H1 (cell line): Measurements from ENCODE around the gene DGUOK. TPM values are rescaled to one million over a fixed set of nuclear protein-coding genes. Genes with fewer than 3 reads are reported as not detected.

Source experiments
- CTCF ChIA-PET: fragments of 300-600 bp; sonication (Branson Sonifier 250); formaldehyde crosslinking; loops from one replicate; lab custom pipeline; 2021; ENCODE audit not compliant: partially characterized antibody; lab: Charles Lee
- POLR2A ChIA-PET: fragments of 300-600 bp; sonication (Branson Sonifier 250); formaldehyde crosslinking; loops from one replicate; lab custom pipeline; 2021; ENCODE audit warnings: inconsistent platforms; ENCODE audit not compliant: partially characterized antibody; lab: Charles Lee
- DNase-seq, 2 experiments: peaks; one replicate each; pipeline versions ENCODE4 v3.0.0 to v3.0.0-alpha.2; 2010 to 2022; ENCODE audit warnings: low spot score in 2 of 2, low read depth in 1 of 2, mixed read lengths in 1 of 2
- FAIRE-seq: peaks from 2 replicates; lab custom pipeline; 2011; peaks lifted over from hg19 to GRCh38; lab: Jason Lieb, UNC
- H2AFZ ChIP-seq: 2 replicates; pipeline ENCODE4 v1.8.1; 2012; ENCODE audit warnings: low read length, inconsistent platforms
- H2AK5ac ChIP-seq: 2 replicates; pipeline ENCODE4 v1.6.1; 2013; ENCODE audit warnings: low read depth, low read length
- H2BK120ac ChIP-seq: replicated peaks from 2 replicates; pipeline ENCODE3; 2013; ENCODE audit warnings: low read depth, low read length, inconsistent platforms
- H2BK12ac ChIP-seq: 2 replicates; pipeline ENCODE4 v1.6.1; 2013; ENCODE audit warnings: low read depth, low read length
- H2BK15ac ChIP-seq: 2 replicates; pipeline ENCODE4 v1.6.1; 2013; ENCODE audit warnings: low read length
- H2BK20ac ChIP-seq: 2 replicates; pipeline ENCODE4 v1.6.1; 2013; ENCODE audit warnings: low read length
- H2BK5ac ChIP-seq: 2 replicates; pipeline ENCODE4 v1.6.1; 2013; ENCODE audit warnings: low read depth, low read length
- H3K14ac ChIP-seq: 2 replicates; pipeline ENCODE4 v1.6.1; 2013; ENCODE audit warnings: inconsistent platforms; ENCODE audit not compliant: insufficient read length
- H3K18ac ChIP-seq: 2 replicates; pipeline ENCODE4 v1.6.1; 2013; ENCODE audit warnings: low read length; ENCODE audit errors: extremely low read depth
- H3K23ac ChIP-seq: 2 replicates; pipeline ENCODE4 v1.6.1; 2013; ENCODE audit warnings: inconsistent platforms; ENCODE audit not compliant: insufficient read length
- H3K23me2 ChIP-seq: 2 replicates; pipeline ENCODE4 v1.6.1; 2013; ENCODE audit warnings: low read depth, low read length
- H3K27ac ChIP-seq: 2 replicates; pipeline ENCODE4 v1.6.1; 2011; ENCODE audit warnings: low read depth, low read length, inconsistent platforms
- H3K27me3 ChIP-seq, 4 experiments: replicated peaks in 1 of 4; 1 replicate in 1 of 4; 2 replicates in 3 of 4; pipeline versions ENCODE4 v1.6.1 to v1.8.1; 2011 to 2013; ENCODE audit warnings: low read length in 3 of 4, mild to moderate bottlenecking in 3 of 4, inconsistent platforms in 2 of 4, mixed read lengths in 2 of 4, moderate library complexity in 1 of 4; ENCODE audit not compliant: control insufficient read depth in 3 of 4, insufficient read depth in 3 of 4; ENCODE audit errors: extremely low read depth in 1 of 4
- H3K36me3 ChIP-seq, 4 experiments: 2 replicates each; pipeline versions ENCODE4 v1.6.1 to v1.8.1; 2011 to 2013; ENCODE audit warnings: mild to moderate bottlenecking in 4 of 4, low read length in 3 of 4, moderate library complexity in 2 of 4, control low read depth in 1 of 4, inconsistent platforms in 1 of 4; ENCODE audit not compliant: insufficient read depth in 4 of 4, control insufficient read depth in 2 of 4
- H3K4ac ChIP-seq: replicated peaks from 2 replicates; pipeline ENCODE3; 2013; ENCODE audit warnings: low read length, low read depth, mixed read lengths, inconsistent platforms; ENCODE audit not compliant: insufficient read length
- H3K4me1 ChIP-seq, 4 experiments: replicated peaks in 1 of 4; 1 replicate in 1 of 4; 2 replicates in 3 of 4; pipeline versions ENCODE4 v1.6.1 to v1.8.1; 2011 to 2013; ENCODE audit warnings: low read length in 3 of 4, inconsistent platforms in 2 of 4, mixed read lengths in 1 of 4; ENCODE audit not compliant: insufficient read depth in 4 of 4, control insufficient read depth in 3 of 4
- H3K4me2 ChIP-seq, 2 experiments: 2 replicates each; pipeline versions ENCODE4 v1.6.1 to v1.8.1; 2011 to 2013; ENCODE audit warnings: low read depth in 2 of 2, low read length in 2 of 2, control low read depth in 1 of 2, inconsistent platforms in 1 of 2, mild to moderate bottlenecking in 1 of 2; ENCODE audit not compliant: insufficient read depth in 1 of 2
- H3K4me3 ChIP-seq, 4 experiments: fragments of 200-600, 300-600 bp in 1 of 4; sonication (generic), shearing (Covaris generic), sonication (Bioruptor Twin) in 1 of 4; 2 replicates each; pipeline versions ENCODE4 v1.5.1 to v1.8.1; 2011 to 2016; ENCODE audit warnings: low read length in 4 of 4, low read depth in 3 of 4, control low read depth in 2 of 4, inconsistent platforms in 2 of 4, mild to moderate bottlenecking in 2 of 4, mixed read lengths in 1 of 4, moderate library complexity in 1 of 4; ENCODE audit not compliant: insufficient read depth in 2 of 4; ENCODE audit errors: extremely low read depth in 1 of 4
- H3K56ac ChIP-seq: replicated peaks from 2 replicates; pipeline ENCODE3; 2013; ENCODE audit warnings: low read depth, mild to moderate bottlenecking, mixed read lengths, low read length, inconsistent platforms; ENCODE audit not compliant: insufficient read length
- H3K79me1 ChIP-seq: 2 replicates; pipeline ENCODE4 v1.6.1; 2013; ENCODE audit warnings: low read depth, low read length, control low read depth
- H3K79me2 ChIP-seq, 2 experiments: 2 replicates each; pipeline versions ENCODE4 v1.6.1 to v1.8.1; 2012 to 2013; ENCODE audit warnings: low read length in 2 of 2, mild to moderate bottlenecking in 2 of 2, inconsistent platforms in 1 of 2; ENCODE audit not compliant: insufficient read depth in 2 of 2, control insufficient read depth in 1 of 2
- H3K9ac ChIP-seq, 4 experiments: replicated peaks in 1 of 4; 1 replicate in 1 of 4; 2 replicates in 3 of 4; pipeline versions ENCODE4 v1.6.1 to v1.8.1; 2011 to 2013; ENCODE audit warnings: low read depth in 3 of 4, low read length in 3 of 4, control low read depth in 2 of 4, mild to moderate bottlenecking in 2 of 4, moderate library complexity in 2 of 4, inconsistent platforms in 1 of 4; ENCODE audit errors: extremely low read depth in 1 of 4
- H3K9me3 ChIP-seq, 2 experiments: 2 replicates each; pipeline versions ENCODE4 v1.6.1 to v1.8.1; 2012 to 2013; ENCODE audit warnings: mild to moderate bottlenecking in 2 of 2, moderate library complexity in 2 of 2, control low read depth in 1 of 2, inconsistent platforms in 1 of 2, low read depth in 1 of 2, low read length in 1 of 2, mixed read lengths in 1 of 2; ENCODE audit not compliant: insufficient read depth in 2 of 2
- H4K20me1 ChIP-seq, 2 experiments: replicated peaks in 1 of 2; 2 replicates each; pipeline versions ENCODE3 to v1.8.1; 2011 to 2013; ENCODE audit warnings: inconsistent platforms in 2 of 2, low read length in 2 of 2, mild to moderate bottlenecking in 1 of 2; ENCODE audit not compliant: insufficient read depth in 2 of 2, control insufficient read depth in 1 of 2
- H4K5ac ChIP-seq: 2 replicates; pipeline ENCODE4 v1.6.1; 2013; ENCODE audit warnings: low read length, low read depth, mixed read lengths, inconsistent platforms; ENCODE audit not compliant: insufficient read length
- H4K8ac ChIP-seq: 2 replicates; pipeline ENCODE4 v1.8.0; 2013; ENCODE audit warnings: mild to moderate bottlenecking, moderate library complexity, low read length, inconsistent platforms; ENCODE audit not compliant: insufficient read depth; ENCODE audit errors: extremely low read depth
- H4K91ac ChIP-seq: replicated peaks from 2 replicates; pipeline ENCODE3; 2013; ENCODE audit warnings: low read length, mixed read lengths, inconsistent platforms; ENCODE audit not compliant: insufficient read length
- RFX5 ChIP-seq: IDR thresholded peaks from 2 replicates; pipeline ENCODE4 v1.6.1; 2011; ENCODE audit warnings: low read depth, low read length, improper control_type of control experiment, borderline replicate concordance
- WGBS, 2 experiments: shearing (Covaris generic) in 1 of 2; methylation state at CpG; one replicate each; pipeline versions ENCODE4 v1.1.6 to v1.1.7; 2013 to 2015; ENCODE audit warnings: low lambda C conversion rate in 2 of 2, mixed read lengths in 2 of 2, inconsistent platforms in 1 of 2, low coverage in 1 of 2, missing lambda C conversion rate in 1 of 2; ENCODE audit not compliant: insufficient replicate concordance in 2 of 2, insufficient coverage in 1 of 2, insufficient read length in 1 of 2; ENCODE audit errors: extremely low coverage in 1 of 2, missing lambda C conversion rate in 1 of 2; 5-methylcytosine and 5-hydroxymethylcytosine counted together
- polyA plus RNA-seq, 7 experiments: library from polyadenylated mRNA; depleted of rRNA in 3 of 7; stranded (reverse) in 5 of 7; unstranded in 2 of 7; fragments of >200 nt in 5 of 7; fragments of 200-250 nt in 2 of 7; gene quantifications; 1 replicate in 5 of 7; 2 replicates in 1 of 7; 4 replicates in 1 of 7; pipeline versions ENCODE4 v1.2.1 to v1.2.3, GENCODE V29; 2011 to 2013; ENCODE audit warnings: missing spikeins in 2 of 7, mixed read lengths in 2 of 7
- total RNA-seq: library from RNA; stranded (reverse); fragmentation: NEBNext Ultra II Directional; extraction: Animal tissue kit (Norgen Biotek cat#: 25700); gene quantifications from 2 replicates; pipeline ENCODE4 v1.2.1, GENCODE V29; 2021
- TF ChIP-seq, protein P1 (sequence below): IDR thresholded peaks from 2 replicates; pipeline ENCODE4 v1.6.1; 2012; ENCODE audit warnings: inconsistent platforms
- TF ChIP-seq, protein P2 (sequence below), 3 experiments: IDR thresholded peaks; 1 replicate in 2 of 3; 2 replicates in 1 of 3; pipeline versions ENCODE4 v1.5.1 to v1.6.1; 2011; ENCODE audit warnings: low read length in 3 of 3, mild to moderate bottlenecking in 3 of 3, inconsistent platforms in 2 of 3, low read depth in 1 of 3, moderate library complexity in 1 of 3; ENCODE audit not compliant: insufficient read depth in 1 of 3; ENCODE audit errors: control extremely low read depth in 1 of 3

The DGUOK gene
- total and polyA plus RNA-seq, 2 of the 8 experiments (the other 6 are each of a cell fraction or from before 2014, with no cell fraction given) = 110 to 168 TPM

DNA sequence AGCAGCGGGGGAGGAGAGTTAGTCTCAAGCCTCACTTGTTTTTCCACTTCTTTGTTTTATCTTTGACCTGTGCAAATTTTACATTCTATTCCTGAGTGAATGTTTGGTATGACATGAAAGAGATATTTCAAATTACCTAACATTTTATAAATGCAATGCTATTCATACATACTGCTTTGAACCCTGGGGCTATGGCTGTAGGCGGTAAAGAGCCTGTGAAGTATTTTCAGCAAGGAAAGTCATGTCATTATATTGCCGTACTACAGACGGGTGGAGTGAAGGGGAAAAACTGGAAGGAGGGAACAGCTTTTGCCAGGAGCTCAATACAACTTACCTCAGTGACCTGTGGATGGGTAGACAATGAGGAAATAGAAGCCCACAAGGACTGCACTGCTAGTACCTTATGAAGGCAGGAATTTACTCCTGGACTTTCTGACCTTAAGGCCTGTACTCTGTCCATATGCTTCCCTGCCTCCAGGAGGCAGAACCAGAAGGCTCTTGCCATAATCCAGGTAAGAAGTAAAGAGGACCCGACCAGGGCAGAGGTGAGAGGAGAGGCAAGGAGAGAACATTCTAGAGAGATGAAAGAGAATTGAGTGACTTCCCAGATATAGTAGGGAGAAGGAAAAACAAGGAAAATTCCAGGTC, 29.7 kb downstream of the DGUOK start:
- Histone ChIP-seq H3K9ac (no peak overlapping the region), H3K4me2 (no peak overlapping the region), H3K4me3 (no peak overlapping the region), H3K4me1 (no peaks in the 10 kb centered on the region), H3K9me3 (no peaks in the 10 kb centered on the region), H2BK120ac (no peak overlapping the region), H3K56ac (no peak overlapping the region), H2BK20ac (no peak overlapping the region), H4K20me1 (peaks cover 3 to 7% of the 10 kb centered on the region in 2 experiments), H3K36me3 (peaks cover 15 to 55% (median 33%) of the 10 kb centered on the region in 4 experiments), H3K14ac (no peak overlapping the region), H3K79me2 (no peaks in the 10 kb centered on the region), H3K79me1 (no peaks in the 10 kb centered on the region; the same call in 1 of the 2 replicates), H2BK15ac (no peak overlapping the region), H4K91ac (no peak overlapping the region), H3K4ac (no peak overlapping the region), H2BK12ac (no peak overlapping the region), H3K27ac (no peak overlapping the region), H3K23ac (no peak overlapping the region), H2BK5ac (no peak overlapping the region), H2AK5ac (no peak overlapping the region), H4K8ac (no peak overlapping the region), H3K27me3 (no peaks in the 10 kb centered on the region), H4K5ac (no peak overlapping the region), H3K23me2 (no peaks in the 10 kb centered on the region), H2AFZ (no peak overlapping the region), H3K18ac (no peak overlapping the region)
- CTCF ChIA-PET = interaction anchor here (0.7 to 3.1 kb wide), 8 partner anchors 11 to 208 kb away, joined by 3 to 14 read pairs (median 3); no protein-coding TSS in a partner anchor
- POLR2A ChIA-PET = interaction anchor here (1.1 to 2.1 kb wide), 2 partner anchors 12 to 13 kb away, joined by 3 to 10 read pairs; no protein-coding TSS in a partner anchor
- TF ChIP-seq, protein P1, sequence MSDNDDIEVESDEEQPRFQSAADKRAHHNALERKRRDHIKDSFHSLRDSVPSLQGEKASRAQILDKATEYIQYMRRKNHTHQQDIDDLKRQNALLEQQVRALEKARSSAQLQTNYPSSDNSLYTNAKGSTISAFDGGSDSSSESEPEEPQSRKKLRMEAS = no peak
- TF ChIP-seq, protein P2, sequence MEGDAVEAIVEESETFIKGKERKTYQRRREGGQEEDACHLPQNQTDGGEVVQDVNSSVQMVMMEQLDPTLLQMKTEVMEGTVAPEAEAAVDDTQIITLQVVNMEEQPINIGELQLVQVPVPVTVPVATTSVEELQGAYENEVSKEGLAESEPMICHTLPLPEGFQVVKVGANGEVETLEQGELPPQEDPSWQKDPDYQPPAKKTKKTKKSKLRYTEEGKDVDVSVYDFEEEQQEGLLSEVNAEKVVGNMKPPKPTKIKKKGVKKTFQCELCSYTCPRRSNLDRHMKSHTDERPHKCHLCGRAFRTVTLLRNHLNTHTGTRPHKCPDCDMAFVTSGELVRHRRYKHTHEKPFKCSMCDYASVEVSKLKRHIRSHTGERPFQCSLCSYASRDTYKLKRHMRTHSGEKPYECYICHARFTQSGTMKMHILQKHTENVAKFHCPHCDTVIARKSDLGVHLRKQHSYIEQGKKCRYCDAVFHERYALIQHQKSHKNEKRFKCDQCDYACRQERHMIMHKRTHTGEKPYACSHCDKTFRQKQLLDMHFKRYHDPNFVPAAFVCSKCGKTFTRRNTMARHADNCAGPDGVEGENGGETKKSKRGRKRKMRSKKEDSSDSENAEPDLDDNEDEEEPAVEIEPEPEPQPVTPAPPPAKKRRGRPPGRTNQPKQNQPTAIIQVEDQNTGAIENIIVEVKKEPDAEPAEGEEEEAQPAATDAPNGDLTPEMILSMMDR (IDR thresholded peaks at IDR 0.05; ENCODE audit: control extremely low read depth in 1 of 3, insufficient read depth in 1 of 3, low read depth in 1 of 3, low read length in 3 of 3) = peak in 1 of 3 experiments; percentile 8; a peak in 1 of 4 replicates
- no peak for TF ChIP-seq RFX5
- WGBS, 2 experiments = 83% methylated on average over 5 of the region's 5 CpGs; no CpG with 5 or more reads in 1 of the 2 experiments
- FAIRE-seq (no peak), DNase-seq (no peak)
